GM18526 (cell line): Measurements from ENCODE around the gene GAD2.

ENCODE experiments used
- POLR2A ChIP-seq: IDR thresholded peaks from 3 replicates; pipeline ENCODE4 v1.6.1; 2011; ENCODE audit not compliant: insufficient read length; ENCODE audit errors: extremely low read depth

Gene GAD2

GRCh38 chr10:26254616-26255015 lies 38.0 kb downstream of the GAD2 start:
- TF ChIP-seq POLR2A: no peak

- TF ChIP-seq POLR2A: no peak
Measured at GRCh38 chr10:26259341-26259740, 42.8 kb downstream of the GAD2 start.

- no peak for TF ChIP-seq POLR2A
Measured at GRCh38 chr10:26269754-26270153, 53.2 kb downstream of the GAD2 start.

GRCh38 chr10:26274391-26274790 lies 57.8 kb downstream of the GAD2 start:
- no peak for TF ChIP-seq POLR2A

GRCh38 chr10:26278295-26278694 lies 61.7 kb downstream of the GAD2 start:
- no peak for TF ChIP-seq POLR2A

GRCh38 chr10:26290236-26290635 lies 73.7 kb downstream of the GAD2 start:
- no peak for TF ChIP-seq POLR2A

GRCh38 chr10:26291721-26292480 lies 75.3 kb downstream of the GAD2 start:
- no peak for TF ChIP-seq POLR2A

- TF ChIP-seq POLR2A: no peak
Measured at GRCh38 chr10:26296360-26296759, 79.8 kb downstream of the GAD2 start.

GRCh38 chr10:26300001-26300400 lies 83.4 kb downstream of the GAD2 start:
- TF ChIP-seq POLR2A: no peak

GRCh38 chr10:26303366-26303765 lies 86.8 kb downstream of the GAD2 start:
- no peak for TF ChIP-seq POLR2A

- TF ChIP-seq POLR2A: no peak
Measured at GRCh38 chr10:26310361-26310760, 93.8 kb downstream of the GAD2 start.

- TF ChIP-seq POLR2A: no peak
Measured at GRCh38 chr10:26311383-26311940, 94.9 kb downstream of the GAD2 start.

- TF ChIP-seq POLR2A: no peak
Measured at GRCh38 chr10:26314265-26315013, 97.9 kb downstream of the GAD2 start.

- no peak for TF ChIP-seq POLR2A
Measured at GRCh38 chr10:26318672-26319071, 102.1 kb downstream of the GAD2 start.

GRCh38 chr10:26323219-26323618 lies 106.6 kb downstream of the GAD2 start:
- TF ChIP-seq POLR2A: no peak

- TF ChIP-seq POLR2A: no peak
Measured at GRCh38 chr10:26326851-26327250, 110.3 kb downstream of the GAD2 start.
